DOHH2 (cell line): ENCODE measurements around the gene NFATC3.

Experiments used
- CTCF ChIP-seq: fragments of 200-600 bp; sonication (generic); IDR thresholded peaks from one replicate; pipeline ENCODE4 v1.5.1; 2014; ENCODE audit warnings: antibody characterized with exemption, mild to moderate bottlenecking, low read depth, low read length; ENCODE audit not compliant: poor library complexity, severe bottlenecking
- EZH2phosphoT487 ChIP-seq: fragments of 200-600 bp; sonication (generic); IDR thresholded peaks from 2 replicates; pipeline ENCODE4 v1.6.1; 2017; ENCODE audit warnings: borderline replicate concordance, mild to moderate bottlenecking, antibody characterized with exemption, low read length, moderate library complexity, mixed read lengths

GRCh38 chr16:68186877-68187276 lies 101.7 kb downstream of the NFATC3 start:
- TF ChIP-seq CTCF (no peak), EZH2phosphoT487 (no peak)
